Activated CD4-positive, CD25-positive, alpha-beta regulatory T cell treated with anti-CD3 and anti-CD28 coated beads, Interleukin-2, amount 50 U/mL, for 16 hours (primary cell): Measurements from ENCODE around the gene HAUS5.

Experiments used
- DNase-seq: peaks from one replicate; pipeline ENCODE4 v3.0.0-alpha.2; 2020; ENCODE audit warnings: low read depth, low spot score

HAUS5 gene

DNA sequence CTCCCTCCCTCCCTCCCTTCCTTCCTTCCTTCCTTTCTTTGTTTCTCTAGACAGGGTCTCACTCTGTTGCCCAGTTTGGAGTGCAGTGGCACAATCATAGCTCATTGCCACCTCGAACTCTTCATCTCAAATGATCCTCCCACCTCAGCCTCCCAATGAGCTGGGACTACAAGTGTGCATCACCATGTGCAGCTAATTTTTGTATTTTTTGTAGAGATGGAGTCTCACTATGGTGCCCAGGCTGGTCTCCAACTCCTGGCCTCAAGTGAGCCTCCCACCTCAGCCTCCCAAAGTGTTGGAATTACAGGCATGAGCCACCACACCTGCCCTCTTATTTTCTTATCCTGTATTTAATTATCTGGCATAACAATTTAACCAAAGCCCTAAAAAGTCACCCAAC is 58.2 kb downstream of the HAUS5 start:
- no peak for DNase-seq

- DNase-seq = no peak
Measured at GRCh38 chr19:35671818-35672217, 59.3 kb downstream of the HAUS5 start.

- no peak for DNase-seq
Measured at GRCh38 chr19:35673121-35673804, 60.7 kb downstream of the HAUS5 start.
